A549 treated with AZD2906 at 1 μM for 4 hours (cell line): Measurements from ENCODE around the gene PHF2. TPM values are rescaled to one million over a fixed set of nuclear protein-coding genes. Genes with fewer than 3 reads are reported as not detected.

Experiments
- total RNA-seq: library from RNA; stranded (reverse); fragments of 200-300 nt; extraction: Qiagen RNA extraction; gene quantifications from 5 replicates; pipeline ENCODE4 v1.2.3, GENCODE V29; 2022

The PHF2 gene
- 14.6 to 17.5 TPM (median 16.0 TPM) in 5 replicates for total RNA-seq

DNA sequence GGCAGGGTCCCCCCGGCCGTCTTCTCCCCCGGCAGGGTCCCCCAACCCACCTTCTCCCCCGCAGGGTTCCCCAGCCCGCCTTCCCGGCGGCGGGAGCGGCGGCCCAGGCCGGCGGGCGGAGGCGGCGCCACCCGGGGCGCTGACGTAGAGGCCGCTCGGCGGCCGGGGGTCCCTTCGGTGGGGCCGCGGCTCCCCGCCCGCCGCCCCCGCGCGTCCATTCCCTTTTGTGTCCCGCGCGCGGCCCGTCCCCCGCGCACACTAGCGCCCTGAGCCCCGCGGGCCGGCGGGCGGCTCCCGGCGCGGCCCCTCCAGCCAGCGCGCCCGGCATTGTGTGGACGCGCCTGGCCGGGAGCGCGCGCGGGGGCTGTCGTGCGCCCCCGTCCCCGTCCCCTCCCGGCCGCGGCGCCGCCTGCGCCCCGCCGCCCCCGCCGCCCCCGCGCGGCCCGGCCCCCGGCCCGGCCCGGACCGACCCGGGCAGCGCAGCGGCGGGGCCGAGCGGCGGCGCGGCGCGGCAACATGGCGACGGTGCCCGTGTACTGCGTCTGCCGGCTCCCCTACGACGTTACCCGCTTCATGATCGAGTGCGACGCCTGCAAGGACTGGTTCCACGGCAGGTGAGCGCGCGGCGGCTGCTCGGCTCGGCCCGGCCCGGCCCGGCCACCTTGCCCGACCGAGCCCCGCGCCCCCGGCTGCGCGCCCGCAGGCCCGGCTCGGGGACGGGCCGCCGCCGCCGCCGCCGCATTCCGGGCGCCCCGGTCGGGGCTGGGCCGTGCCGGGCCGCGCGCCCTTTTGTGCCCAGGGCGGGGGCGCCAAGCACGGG is at the start of gene PHF2:
TSS of gene PHF2 (plus strand) at position 327 of the 820 bp plus-strand sequence. CDS start at position 517, 190 bp downstream.

Other genes starting within 250 kb of the PHF2 start
- 70.9 to 84.6 TPM (median 75.4 TPM) in 5 replicates for gene FAM120A, start 124.9 kb upstream of the PHF2 start, total RNA-seq
- 45.5 to 49.0 TPM (median 47.3 TPM) in 5 replicates for gene FAM120AOS, start 123.0 kb upstream of the PHF2 start, total RNA-seq